A673 (cell line): Measurements from ENCODE around the gene OOSP1.

Experiments
- CTCF ChIP-seq: fragments of 300-800, 200-600 bp; sonication (generic); conservative IDR thresholded peaks from 2 replicates; pipeline ENCODE4 v1.5.1; 2017; ENCODE audit warnings: low read depth, mild to moderate bottlenecking, antibody characterized with exemption, low read length, moderate library complexity, mixed read lengths
- EZH2 ChIP-seq: fragments of 200-600 bp; sonication (generic); IDR thresholded peaks from 2 replicates; pipeline ENCODE4 v1.6.1; 2017; ENCODE audit warnings: borderline replicate concordance, low read depth, mild to moderate bottlenecking, mixed read lengths, antibody characterized with exemption, low read length; ENCODE audit not compliant: poor library complexity, severe bottlenecking

- TF ChIP-seq CTCF (no peak), EZH2 (no peak)
These were observed 37.7 kb upstream of the OOSP1 start for GRCh38 chr11:59900366-59901126.
